HG03432 (cell line): Measurements from ENCODE around the gene VWA8.
"Not testable (repeated sequence)": the region's sequence is repeated elsewhere in the genome, so short reads cannot be mapped to it uniquely, and the experiment has no call there.

Source experiments
- ATAC-seq: cut with Tn5 transposase; IDR thresholded peaks from one replicate; pipeline ENCODE4 v1.9.1; 2021; ENCODE audit warnings: mild to moderate bottlenecking, moderate library complexity; ENCODE audit not compliant: unreplicated experiment

The VWA8 gene

DNA sequence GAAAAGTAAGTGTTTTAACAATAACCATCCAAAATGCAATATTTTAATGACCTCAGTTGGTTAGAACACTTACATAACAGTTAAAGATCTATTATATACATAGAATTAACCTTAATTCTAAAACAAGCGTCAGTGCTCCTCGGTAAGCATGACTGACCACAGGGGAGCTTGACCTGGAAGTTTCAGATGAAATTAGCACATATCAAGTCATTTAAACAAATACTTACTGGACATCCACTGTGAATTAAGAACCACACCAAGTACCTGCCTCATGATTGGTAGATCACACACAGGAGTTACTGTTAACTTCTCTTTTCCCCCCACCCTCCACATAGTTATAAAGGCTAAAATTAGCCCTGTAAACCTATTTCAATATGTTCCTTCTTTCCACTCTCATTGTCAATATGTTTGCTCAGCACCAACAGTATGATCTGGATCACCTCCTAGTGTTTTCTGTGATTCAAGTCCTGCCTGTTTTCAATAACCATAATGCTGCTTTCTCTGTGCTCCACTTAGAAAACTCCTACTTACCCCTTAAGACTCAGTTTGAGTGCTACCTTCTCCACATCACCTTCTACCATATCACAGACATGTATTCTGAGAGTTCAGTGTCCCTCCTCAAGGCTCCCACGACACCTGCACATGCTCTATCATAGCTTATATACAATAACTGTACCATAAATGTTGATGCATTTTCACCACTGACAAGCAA, 209.0 kb downstream of the VWA8 start:
- no peak for ATAC-seq

DNA sequence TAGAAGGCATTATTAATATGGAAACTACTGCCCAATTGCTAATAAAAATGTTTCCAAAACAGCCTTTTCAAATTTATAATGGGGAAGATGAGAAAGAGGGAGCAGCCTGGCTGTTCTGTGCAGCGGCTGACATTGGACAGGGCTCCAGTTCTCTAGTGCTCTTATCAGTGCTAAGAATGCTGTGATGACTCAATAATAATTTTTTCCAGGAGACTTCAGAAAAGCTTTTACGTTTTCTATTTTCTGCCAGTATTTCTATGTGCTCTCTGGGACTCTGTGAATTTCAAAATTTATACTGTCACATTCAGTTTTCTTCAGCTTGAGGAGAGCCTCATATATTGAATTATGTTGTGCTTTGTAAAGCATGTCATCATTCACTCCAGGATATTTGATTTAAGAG, 209.6 kb downstream of the VWA8 start:
- ATAC-seq = no peak

DNA sequence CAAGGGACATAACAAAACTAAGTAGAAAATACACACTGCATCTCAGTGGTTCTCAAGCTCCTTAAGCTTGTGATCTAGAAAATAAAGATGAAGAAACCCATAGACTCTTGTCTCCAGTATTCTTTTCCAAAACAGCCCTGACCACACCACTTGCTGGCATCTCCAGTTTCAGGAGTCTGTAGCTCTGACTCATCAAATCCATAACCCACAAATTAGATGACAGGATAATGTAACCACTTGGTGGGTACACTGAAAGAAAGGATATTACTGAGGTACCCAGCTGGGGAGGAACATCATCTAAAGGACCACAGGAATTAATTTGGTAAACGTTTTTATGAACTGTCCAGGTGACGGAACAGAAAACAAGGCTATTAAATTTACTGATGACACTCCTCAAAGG, 214.7 kb downstream of the VWA8 start:
- ATAC-seq = no peak

DNA sequence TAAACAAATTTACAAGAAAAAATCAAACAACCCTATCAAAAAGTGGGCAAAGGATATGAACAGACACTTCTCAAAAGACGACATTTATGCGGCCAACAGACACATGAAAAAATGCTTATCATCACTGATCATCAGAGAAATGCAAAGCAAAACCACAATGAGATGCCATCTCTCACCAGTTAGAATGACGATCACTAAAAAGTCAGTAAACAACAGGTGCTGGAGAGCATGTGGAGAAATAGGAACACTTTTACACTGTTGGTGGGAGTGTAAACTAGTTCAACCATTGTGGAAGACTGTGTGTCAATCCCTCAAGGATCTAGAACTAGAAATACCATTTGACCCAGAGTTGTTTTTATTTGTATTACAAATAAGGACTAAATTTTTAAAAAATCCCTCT, 215.4 kb downstream of the VWA8 start:
- not testable (repeated sequence) for ATAC-seq

DNA sequence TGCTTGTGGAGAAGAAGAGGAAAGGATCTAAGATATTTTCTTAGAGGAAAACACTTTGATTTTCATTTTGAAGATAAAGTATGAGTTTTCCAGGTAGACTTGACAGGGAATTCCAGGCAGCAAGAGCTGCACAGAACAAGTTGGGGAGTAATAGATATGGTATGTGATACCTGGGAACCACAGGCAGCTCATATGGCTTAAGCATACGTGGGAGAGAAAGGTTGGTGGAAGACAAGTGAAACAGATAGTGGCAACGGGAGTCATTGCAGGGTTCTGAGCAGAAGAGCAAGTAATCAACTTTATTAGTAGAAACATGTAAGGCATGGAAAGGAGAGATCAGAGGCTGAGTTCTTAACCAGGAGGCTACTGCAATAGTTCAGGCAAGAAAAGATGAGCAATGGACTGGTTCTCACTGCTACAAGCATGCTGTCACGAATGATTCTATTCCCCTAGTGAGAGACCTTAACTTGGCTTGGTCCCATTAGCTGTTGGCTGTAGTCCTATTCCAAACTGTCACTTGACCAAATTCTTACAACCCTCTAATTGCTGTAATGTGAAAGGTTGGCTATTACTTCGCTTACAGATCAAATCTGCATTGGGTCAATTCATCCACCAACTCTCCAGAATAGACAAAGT, 217.9 kb downstream of the VWA8 start:
- no peak for ATAC-seq

DNA sequence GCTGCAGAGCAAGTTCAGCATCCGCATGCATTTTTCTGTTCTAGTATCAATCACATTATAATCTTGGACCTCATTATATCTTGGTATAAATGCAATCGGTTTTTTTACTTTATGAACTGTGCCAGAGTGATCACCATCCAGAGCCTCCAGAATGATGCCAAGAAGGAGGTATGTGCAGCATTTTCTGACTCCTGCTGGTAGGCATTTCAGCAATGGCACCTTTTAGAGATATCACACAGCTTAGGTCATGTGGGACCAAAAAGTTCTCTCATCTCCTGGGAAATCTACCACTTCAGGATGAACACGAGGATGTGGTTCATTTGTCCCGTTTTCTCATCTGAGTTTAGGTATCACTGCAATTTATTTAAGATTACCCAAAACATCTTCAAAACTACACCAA, 220.4 kb downstream of the VWA8 start:
- no peak for ATAC-seq

DNA sequence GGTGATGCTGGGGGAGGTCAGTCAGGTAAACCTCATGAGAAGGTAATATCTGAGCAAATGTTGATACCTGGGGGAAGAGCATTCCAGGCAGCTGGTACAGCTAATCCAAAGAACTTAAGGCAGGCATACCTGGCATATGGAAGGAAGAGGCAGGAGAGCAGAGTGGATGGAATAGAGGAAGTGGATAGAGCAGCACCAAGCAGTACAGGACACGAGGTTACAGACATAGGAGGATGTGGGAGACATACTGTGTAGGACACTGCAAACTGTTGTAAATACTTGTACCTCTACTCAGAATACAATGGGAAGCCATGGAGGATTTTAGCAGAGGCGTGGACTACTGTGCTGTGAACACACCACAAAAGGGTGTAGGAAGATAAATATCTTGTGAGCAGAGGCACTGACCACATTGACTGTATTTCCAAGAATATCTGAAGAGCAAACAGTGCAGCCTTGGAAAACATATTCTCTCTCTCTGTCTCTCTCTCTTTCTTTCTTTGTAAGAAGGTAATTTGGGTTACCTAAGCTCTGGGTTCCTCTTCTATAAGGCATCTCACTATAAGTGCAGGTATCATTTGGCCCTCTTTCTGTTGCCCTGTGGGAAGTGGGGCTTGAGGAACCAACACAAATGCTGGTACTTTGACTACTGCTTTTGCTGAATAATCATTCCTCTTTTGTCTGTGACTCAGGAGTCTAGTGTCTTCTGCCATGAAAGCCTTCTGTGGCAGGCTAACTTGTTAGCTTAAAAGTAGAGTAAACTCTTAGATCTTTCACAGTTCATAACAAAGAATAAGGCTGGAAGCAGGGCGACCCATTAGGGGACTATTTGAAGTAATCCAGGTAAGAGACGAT, 238.0 kb downstream of the VWA8 start:
- ATAC-seq = no peak

DNA sequence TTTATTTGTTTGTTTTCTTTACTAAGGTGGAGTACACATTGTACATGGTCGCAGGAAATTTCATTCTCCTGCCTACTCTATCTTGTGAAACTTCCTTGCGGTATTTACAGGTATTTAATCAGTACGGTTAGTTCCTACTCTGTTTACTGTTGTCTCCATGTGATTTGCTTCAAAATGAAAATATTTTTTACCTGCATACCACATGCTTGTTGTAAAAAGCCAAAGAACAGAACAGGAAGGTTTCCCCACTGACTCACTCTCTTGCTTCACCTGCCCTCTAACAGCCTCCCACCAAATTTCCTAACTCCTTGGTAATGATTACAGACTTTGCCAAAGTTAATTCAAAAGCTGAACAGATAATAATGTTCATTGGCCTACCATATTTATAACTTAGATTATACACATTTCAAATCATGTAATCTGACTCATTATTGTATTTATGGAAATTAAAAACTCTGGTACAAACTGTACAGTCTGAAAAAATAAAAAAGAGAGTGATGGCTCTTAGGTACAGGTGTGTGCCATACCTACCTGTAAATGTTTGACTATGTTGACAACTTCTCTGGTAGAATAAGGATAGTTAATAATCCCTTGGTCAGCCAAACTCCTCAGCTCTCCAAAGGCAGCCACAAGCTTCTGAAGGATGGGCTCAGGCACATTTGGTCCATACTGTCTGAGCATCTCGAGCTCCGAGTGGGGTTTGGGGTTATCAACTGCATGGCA, 239.9 kb downstream of the VWA8 start:
- ATAC-seq = no peak

DNA sequence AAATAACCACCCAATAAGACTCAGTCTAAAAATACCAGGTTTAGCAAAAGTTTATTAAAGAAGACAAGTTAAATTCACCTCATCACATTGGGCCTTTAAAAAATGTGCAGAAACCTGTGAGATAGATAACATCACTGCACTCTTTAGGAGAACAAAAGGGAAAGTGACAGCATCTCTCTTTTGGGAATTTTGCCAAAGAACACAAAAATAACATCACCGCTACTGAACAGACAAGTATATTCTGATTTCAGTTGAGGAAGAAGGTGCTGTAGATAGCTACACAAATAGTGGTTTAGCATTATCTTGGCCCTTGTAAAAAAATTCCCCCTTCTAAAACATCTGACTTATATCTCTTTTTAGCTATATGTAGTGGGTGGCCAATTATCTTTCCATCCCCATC, 244.7 kb downstream of the VWA8 start:
- ATAC-seq = no peak

DNA sequence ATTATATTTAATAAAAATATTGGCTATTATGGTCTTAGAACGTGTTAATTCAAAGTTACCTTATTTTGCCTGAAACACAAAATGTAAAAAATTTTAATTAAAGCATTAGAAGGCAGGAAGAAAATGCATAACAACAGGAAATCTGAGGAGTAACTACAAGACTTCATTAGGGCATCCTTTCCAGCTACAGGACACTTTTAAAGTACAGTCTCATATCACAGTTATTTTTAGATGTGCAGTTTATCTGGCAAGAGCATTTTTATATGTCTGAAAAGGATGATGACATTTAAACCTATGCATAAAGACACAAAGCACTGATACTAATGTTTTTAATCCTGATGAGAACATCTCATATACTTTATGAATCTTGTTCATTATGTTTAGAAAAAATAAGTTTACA, 247.5 kb downstream of the VWA8 start:
- no peak for ATAC-seq

DNA sequence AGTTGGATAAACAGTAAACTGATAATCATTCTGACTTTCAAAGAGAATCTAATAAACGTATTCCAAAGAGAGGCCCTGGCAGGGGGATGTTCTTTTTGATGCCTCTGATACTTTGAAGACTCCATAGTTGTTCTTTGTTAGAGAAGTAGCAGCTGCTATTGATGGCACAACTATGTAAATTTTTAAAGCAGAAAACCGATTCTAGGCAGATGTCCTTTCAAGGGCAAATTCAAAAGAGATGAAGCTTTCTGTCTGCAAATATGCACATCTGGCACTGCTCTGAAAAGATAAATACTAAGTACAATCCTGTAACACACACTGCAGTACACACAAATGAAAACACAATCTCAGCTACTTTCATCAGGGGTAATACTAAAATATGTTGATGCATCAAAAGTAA, 250.1 kb downstream of the VWA8 start:
- ATAC-seq = no peak

DNA sequence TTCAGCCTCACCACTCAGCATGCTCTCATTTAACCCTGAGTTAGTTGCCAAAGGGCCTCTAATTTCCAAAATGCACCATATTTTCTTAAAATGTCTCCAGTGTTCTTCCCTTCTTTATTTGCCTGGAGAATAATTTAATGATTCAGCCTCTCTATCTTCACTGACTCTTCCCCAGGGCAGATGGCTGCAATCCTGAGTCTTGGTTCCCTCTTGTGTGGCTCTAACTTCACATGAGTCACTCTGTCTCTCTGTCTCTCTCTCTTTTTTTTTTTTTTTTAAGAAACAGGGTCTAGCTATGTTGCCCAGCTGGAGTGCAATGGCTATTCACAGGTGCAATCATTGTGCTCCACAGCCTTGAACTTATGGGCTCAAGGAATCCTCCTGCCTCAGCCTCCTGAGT, 251.4 kb downstream of the VWA8 start:
- no peak for ATAC-seq

DNA sequence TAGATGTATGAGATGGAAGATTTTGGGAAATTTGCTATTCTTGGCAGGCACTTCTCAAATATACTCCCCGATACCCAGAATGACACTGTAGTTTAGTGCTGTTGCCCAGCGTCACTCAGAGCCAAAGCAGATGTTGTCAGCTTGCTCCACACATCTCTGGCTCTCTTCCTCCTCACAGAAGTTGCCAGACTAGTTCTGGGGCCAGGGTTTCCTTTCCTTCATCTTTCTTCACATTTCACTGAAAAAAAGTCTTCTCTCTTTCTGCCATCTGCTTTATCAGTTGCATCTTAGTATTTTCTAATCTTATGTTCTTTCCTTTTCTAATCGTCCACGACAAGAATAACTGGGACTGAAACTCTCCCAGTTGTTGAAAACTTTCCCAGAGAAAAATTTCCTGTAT, 252.2 kb downstream of the VWA8 start:
- ATAC-seq = no peak

DNA sequence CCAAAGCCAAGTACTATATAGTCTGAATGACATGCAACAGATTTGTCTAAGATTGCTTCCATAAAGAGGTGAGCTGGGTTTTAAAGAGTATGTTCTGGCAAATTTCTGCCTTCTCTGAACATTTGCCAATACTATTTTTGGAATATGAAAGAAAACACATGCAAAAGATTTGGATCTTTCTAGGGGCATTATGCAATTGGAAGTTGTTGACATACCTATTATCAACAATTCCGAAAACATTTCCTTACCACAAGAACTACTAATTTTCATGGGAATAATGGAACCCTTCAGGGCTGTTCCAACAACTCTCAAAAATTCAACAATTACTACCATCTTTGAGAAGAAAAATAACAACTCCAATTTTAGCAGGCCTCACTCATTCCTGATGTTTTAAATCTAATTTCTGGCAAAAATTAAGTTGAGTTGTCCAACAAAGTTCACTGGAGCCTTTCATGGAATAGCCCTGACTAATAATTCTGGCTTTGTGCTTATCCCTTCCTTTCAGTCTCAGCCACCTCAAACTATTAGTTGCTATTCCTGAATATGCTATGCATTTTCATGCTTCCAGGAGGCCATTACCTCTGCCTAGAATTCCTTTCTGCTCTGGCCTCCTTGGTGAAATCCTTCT, 253.6 kb downstream of the VWA8 start:
- no peak for ATAC-seq

DNA sequence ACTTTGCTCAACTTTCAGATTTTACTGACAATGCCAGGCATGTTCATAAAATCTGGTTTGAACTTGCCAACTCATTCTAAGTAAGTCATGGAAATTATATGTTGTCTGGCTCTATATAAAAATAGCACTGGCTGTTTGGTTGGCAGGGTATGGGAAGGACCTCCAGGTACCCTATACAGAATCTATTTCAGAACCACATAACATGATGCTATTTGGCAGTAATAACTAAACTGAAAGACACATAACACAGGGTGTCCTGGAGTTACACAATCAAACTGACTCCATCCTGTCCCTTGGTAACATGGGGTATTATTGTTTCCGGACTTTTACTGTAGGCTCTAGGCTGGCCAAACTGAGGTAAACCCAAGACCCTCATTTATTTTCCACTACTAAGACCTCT, 254.8 kb downstream of the VWA8 start:
- no peak for ATAC-seq

DNA sequence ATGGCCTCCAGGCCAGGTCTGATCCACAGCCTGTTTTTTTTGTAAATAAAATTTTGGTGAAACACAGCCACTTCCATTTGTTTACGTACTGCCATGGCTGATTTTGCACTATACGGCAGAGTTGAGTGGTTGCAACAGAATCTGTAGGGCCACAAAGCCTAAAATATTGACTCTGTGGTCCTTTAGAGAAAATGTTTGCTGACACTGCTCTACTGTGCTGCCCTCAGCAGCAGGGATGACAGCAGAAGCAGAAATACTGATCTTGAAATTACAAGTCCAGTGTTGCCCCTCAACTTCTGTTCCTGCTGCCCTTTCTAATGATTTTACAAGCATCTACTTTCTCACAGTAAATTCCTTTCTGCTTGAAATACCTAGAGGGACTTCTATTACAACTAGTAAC, 258.4 kb downstream of the VWA8 start:
- ATAC-seq = no peak

DNA sequence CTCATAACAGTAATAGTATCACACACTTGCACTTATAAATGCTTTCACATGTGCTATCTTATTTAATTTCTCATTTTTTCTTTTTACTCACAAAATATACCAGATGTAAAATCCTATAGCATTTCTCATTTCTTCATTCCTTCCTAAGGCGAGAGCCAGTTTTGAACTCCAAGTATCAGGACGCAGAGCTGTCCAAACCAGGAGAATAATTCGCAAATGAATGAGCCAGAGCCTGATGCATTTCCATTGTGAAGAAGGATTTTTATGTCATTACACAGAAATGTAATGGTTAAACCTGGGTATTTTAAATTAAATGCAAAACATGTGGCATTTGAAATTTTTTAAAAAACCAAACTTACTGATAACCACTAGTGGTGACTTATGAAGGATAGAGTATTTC, 259.2 kb downstream of the VWA8 start:
- ATAC-seq = no peak

DNA sequence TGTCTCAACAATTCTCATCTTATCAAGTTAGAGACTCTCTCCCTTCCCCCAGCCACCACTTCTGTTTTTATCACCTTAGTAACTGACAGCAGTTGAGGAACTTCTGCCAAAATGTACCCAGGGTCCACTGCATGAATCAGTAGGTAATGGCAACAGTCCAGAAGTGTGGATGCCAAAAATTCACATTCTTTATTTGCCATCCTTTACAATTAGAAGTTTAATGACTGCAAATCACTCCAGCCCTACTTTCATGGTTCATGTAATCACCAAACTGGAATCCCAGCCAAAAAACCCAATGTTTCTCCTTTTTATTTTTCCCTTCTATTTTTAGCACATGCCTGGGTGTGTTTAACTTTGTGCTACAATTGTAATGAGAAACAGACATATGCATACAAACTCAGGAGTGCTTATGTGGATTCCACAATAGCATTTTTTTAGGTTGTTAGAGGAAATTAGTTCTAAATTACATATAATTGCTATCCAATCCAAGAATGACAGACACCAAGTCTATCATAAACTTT, 260.1 kb downstream of the VWA8 start:
- ATAC-seq = no peak

DNA sequence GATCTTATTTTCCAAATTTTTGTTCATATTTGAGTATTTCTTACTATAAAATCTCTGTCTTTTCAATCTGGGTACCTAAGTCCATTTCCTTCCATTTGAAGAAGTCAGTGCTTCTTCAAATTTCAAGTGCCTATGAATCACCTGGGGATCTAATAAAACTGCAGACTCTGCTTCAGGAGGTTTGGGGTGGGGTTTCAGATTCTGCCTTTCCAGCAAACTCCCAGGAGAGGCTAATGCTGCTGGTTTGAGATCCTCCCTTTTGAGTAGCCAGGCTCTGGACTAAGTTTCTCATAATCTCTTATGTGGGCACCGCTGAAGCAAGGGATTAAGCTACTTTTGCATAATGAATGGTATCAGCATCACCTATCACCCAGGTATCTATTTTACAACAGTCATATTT, 261.1 kb downstream of the VWA8 start:
- ATAC-seq = no peak

DNA sequence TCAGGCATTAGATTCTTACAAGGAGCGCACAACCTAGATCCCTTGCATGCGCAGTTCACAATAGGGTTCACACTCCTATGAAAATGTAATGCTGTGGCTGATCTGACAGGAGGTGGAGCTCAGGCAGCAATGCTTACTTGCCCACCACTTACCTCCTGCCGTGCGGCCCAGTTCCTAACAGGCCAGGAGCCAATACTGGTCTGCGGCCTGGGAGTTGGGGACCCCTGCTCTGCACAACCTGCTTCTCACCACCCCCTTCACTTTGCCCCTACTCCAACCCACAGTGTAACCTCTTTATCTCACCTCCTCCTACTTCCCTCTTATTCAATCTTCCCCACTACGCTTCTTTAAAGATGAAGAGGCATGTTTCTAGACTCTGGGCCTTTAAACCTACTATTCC, 263.3 kb downstream of the VWA8 start:
- no peak for ATAC-seq
